Measurements from ENCODE around the gene HACD3. TPM values are rescaled to one million over a fixed set of nuclear protein-coding genes. Genes with fewer than 3 reads are reported as not detected.
A peak's percentile ranks its signal among the peaks of the same experiment; 100 is the strongest.
"Not testable (repeated sequence)": the region's sequence is repeated elsewhere in the genome, so short reads cannot be mapped to it uniquely, and the experiment has no call there.

The HACD3 gene
- total RNA-seq, 8 experiments from 2014 or later, result 66.5 to 160 (median 82.2) TPM

DNA sequence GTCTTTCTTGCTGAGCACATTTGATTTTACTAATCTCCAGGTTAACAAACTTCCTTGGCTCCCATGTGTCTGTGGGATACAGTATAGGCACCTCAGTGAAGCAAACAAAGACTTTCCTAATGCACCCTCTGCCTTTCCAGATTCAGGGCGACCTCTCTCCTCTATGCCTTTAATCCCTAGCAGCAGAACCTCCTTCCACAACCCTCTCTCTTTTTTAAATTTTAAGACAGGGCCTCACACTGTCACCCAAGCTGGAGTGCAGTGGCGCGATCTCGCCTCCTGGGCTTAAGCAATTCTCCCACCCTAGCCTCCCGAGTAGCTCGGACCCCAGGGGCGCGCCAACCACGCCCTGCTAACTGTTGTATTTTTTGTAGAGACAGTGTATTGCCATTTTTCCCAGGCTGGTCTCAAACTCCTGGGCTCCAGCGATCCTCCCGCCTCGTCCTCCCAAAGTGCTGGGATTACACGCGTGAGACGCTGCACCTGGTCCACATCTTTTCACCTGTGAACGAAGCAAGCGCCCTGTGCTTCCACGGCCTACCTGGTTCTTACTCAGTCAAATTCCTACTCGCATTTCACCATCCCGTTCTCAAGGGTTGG lies 1.7 kb upstream of the HACD3 start:
- WGBS, 10 experiments, result 87 to 100% (median 94%) methylated on average over 1 to 20 of the region's 20 CpGs; no CpG with 5 or more reads in 1 of the 10 experiments
- Histone ChIP-seq H3K4me1 (replicated peaks in 1 of 2) (peaks cover 25% of the 10 kb centered on the region in 2 donors), H3K27ac (no peak overlapping the region), H3K4me3 (no peak overlapping the region)
- ATAC-seq (replicated peaks in 6 of 8), result no peak
- in situ Hi-C loops (cut with MboI; ENCODE audit: low pct_unique_long_range_greater_than_20kb in 2 of 9, low sequenced_read_pairs in 9 of 9, unreplicated experiment in 9 of 9), result no loop called here

DNA sequence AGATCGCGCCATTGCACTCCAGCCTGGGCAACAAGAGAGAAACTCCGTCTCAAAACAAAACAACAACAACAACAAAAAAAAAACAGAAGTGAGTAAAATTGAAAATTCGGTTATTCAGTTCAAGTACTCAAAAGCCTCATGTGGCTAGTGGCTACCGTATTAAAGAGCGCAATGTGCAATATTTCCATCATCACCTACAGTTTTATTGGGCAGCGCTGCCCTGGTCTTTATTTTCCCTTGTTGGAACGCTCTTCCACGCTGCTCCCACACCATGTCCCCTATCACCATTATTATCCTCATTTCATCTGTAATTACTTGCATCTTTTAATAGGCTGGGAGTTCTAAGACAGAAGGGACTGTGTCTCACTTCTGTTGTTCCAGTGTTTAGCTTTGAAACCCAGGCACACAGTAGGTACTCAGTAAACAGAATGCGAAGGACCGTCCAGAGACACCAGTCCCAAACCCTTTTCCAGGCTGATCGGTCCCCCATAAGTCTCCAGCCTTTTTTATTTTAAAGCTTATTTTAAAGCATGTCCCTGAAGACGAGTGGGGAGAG lies 423 bp upstream of the HACD3 start:
- 3 to 84% (median 46%) methylated on average over 1 to 8 of the region's 13 CpGs; no CpG with 5 or more reads in 1 of the 10 experiments for WGBS, 10 experiments
- Histone ChIP-seq H3K4me1 (replicated peaks in 1 of 2) (peaks cover 32 to 36% of the 10 kb centered on the region in 2 donors), H3K27ac (peak overlapping the region; percentile 89), H3K4me3 (peak overlapping the region; percentile 53 to 92 (median 70))
- in situ Hi-C loops (cut with MboI; ENCODE audit: low pct_unique_long_range_greater_than_20kb in 2 of 9, low sequenced_read_pairs in 9 of 9, unreplicated experiment in 9 of 9), result no loop called here
- peak in 2 of 8 experiments; percentile 0 to 4 for ATAC-seq (replicated peaks in 6 of 8)

DNA sequence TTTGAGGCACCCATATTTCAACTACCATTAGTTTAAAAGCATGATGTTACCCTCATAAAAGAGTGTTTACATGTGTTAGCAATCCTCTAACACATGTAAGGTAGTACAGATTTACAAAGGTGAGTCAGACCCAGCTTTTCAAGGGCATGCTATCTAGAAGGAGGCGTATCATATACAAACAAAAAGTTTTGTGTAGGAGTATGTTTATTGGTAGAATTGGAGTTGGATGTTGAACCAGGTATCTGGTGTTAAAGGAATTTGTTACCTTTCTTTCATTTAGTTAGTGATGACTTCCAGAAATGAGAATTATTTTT lies 2.4 kb downstream of the HACD3 start:
- peak in 2 of 8 experiments; percentile 2 to 7 for ATAC-seq (replicated peaks in 6 of 8)
- 33 to 100% (median 87%) methylated on average over 1 of the region's 1 CpG; no CpG with 5 or more reads in 2 of the 10 experiments for WGBS, 10 experiments
- no peak overlapping the region for H3K4me3 ChIP-seq
- H3K27ac ChIP-seq, result no peak overlapping the region
- in situ Hi-C loops (cut with MboI; ENCODE audit: low pct_unique_long_range_greater_than_20kb in 2 of 9, low sequenced_read_pairs in 9 of 9, unreplicated experiment in 9 of 9), result no loop called here
- peaks cover 32 to 42% of the 10 kb centered on the region in 2 donors for H3K4me1 ChIP-seq (replicated peaks in 1 of 2)

DNA sequence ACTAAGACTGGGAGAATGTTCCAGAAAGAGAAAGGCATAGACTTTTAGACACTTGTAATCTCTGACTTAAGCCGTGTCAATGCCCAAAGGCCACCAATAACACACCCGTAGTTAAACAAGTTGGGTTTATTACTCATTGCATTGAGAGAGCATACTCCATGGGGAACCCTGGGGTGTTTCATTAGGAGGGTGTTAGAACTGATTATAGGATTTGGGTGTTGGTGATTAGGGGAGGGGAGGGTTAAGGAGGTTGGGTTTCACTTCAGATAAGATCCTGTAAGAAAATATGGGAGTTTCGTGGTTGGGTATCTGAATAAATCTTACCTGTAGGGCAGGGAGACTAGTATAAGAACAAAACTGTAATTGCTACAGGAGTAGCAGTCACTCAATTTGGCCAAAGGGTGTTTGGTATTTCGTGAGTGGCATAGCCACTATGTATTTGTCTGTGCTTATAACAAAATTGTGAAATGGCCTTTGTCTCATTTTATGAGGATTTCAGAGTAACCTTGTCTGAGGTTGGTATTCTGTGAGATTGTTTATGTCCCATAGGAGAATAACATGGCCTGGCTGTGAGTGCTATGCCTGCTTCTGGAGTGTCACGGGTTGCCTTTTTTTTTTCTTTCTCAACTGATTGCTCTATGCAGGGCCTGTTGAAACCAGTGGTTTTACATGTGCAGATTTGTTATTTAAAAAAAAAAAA lies 2.9 kb downstream of the HACD3 start:
- no peak overlapping the region for H3K4me3 ChIP-seq
- 40 to 96% (median 72%) methylated on average over 1 to 5 of the region's 5 CpGs; no CpG with 5 or more reads in 1 of the 10 experiments for WGBS, 10 experiments
- peak overlapping the region in 1 of 2 donors; percentile 7 for H3K27ac ChIP-seq
- in situ Hi-C loops (cut with MboI; ENCODE audit: low pct_unique_long_range_greater_than_20kb in 2 of 9, low sequenced_read_pairs in 9 of 9, unreplicated experiment in 9 of 9), result no loop called here
- H3K4me1 ChIP-seq (replicated peaks in 1 of 2), result peaks cover 32 to 42% of the 10 kb centered on the region in 2 donors
- ATAC-seq (replicated peaks in 6 of 8), result peak in 5 of 8 experiments; percentile 11 to 50 (median 21)

DNA sequence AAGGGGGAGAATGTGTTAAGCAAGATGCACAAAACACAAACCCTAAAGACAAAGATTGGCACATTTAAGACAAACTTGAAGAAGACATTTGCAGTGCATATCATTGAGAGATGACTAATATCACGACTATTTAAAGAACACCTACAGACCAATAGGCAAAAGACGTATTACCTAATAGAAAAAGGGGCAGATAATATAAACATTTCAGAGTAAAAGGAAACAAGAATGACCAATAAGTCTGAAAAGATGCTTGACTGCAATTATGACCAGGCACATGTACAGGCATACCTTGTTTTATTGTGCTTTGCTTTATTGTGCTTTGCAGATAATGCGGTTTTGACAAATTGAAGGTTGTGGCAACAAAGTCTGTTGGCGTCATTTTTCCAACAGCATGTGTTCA lies 4.9 kb downstream of the HACD3 start:
- no peak for ATAC-seq (replicated peaks in 6 of 8)
- 83 to 100% (median 97%) methylated on average over 1 to 4 of the region's 4 CpGs for WGBS, 10 experiments

GRCh38 chr15:65540314-65540713 lies 10.1 kb downstream of the HACD3 start:
- H3K4me1 ChIP-seq (replicated peaks in 1 of 2), result peaks cover 0 to 1% of the 10 kb centered on the region in 2 donors
- 57 to 100% (median 100%) methylated on average over 1 of the region's 1 CpG; no CpG with 5 or more reads in 5 of the 10 experiments for WGBS, 10 experiments
- H3K27ac ChIP-seq, result no peak overlapping the region
- no peak for ATAC-seq (replicated peaks in 6 of 8)
- H3K4me3 ChIP-seq, result no peak overlapping the region
- in situ Hi-C loops (cut with MboI; ENCODE audit: low pct_unique_long_range_greater_than_20kb in 2 of 9, low sequenced_read_pairs in 9 of 9, unreplicated experiment in 9 of 9), result no loop called here

More for the DNA sequence above, 4.9 kb downstream of the HACD3 start:
- H3K4me3 ChIP-seq, result no peak overlapping the region
- no peak overlapping the region for H3K27ac ChIP-seq
- in situ Hi-C loops (cut with MboI; ENCODE audit: low pct_unique_long_range_greater_than_20kb in 2 of 9, low sequenced_read_pairs in 9 of 9, unreplicated experiment in 9 of 9), result no loop called here
- H3K4me1 ChIP-seq (replicated peaks in 1 of 2), result peaks cover 28 to 38% of the 10 kb centered on the region in 2 donors

GRCh38 chr15:65541231-65541820 lies 11.1 kb downstream of the HACD3 start:
- Histone ChIP-seq H3K27ac (no peak overlapping the region), H3K4me1 (replicated peaks in 1 of 2) (no peaks in the 10 kb centered on the region), H3K4me3 (no peak overlapping the region)
- WGBS, 10 experiments, result 93 to 100% (median 100%) methylated on average over 2 to 3 of the region's 3 CpGs; no CpG with 5 or more reads in 3 of the 10 experiments
- ATAC-seq (replicated peaks in 6 of 8), result no peak
- in situ Hi-C loops (cut with MboI; ENCODE audit: low pct_unique_long_range_greater_than_20kb in 2 of 9, low sequenced_read_pairs in 9 of 9, unreplicated experiment in 9 of 9), result no loop called here

DNA sequence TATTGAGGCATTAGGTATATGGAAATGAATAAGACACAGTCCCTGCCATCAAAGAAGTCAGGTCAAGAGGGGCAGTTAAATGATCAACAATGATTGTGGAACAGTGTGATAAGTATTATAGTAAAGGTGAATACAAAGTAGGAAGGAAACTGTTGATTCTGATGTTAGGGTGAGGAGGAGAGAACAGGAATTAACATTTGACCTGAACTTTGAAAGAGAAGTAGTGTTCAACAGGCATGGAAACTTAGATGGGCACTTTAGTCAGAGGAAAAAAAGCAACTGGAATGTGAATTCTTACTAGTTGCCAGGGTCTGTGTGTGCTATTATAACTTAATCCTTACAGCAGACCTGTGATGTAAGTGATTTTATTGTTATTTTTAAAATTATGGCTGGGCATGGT lies 17.6 kb downstream of the HACD3 start:
- in situ Hi-C loops (cut with MboI; ENCODE audit: low pct_unique_long_range_greater_than_20kb in 2 of 9, low sequenced_read_pairs in 9 of 9, unreplicated experiment in 9 of 9), result no loop called here
- no peak overlapping the region for H3K4me3 ChIP-seq
- H3K27ac ChIP-seq, result no peak overlapping the region
- no peaks in the 10 kb centered on the region for H3K4me1 ChIP-seq (replicated peaks in 1 of 2)
- ATAC-seq (replicated peaks in 6 of 8), result no peak

- ATAC-seq (replicated peaks in 6 of 8); H3K4me1 ChIP-seq (replicated peaks in 1 of 2); in situ Hi-C loops (cut with MboI; ENCODE audit: low pct_unique_long_range_greater_than_20kb in 2 of 9, low sequenced_read_pairs in 9 of 9, unreplicated experiment in 9 of 9); H3K27ac ChIP-seq; H3K4me3 ChIP-seq: not testable (repeated sequence)
- WGBS, 10 experiments, result 86 to 100% (median 95%) methylated on average over 1 to 9 of the region's 9 CpGs
Measured at GRCh38 chr15:65549288-65549687, 19.0 kb downstream of the HACD3 start.

DNA sequence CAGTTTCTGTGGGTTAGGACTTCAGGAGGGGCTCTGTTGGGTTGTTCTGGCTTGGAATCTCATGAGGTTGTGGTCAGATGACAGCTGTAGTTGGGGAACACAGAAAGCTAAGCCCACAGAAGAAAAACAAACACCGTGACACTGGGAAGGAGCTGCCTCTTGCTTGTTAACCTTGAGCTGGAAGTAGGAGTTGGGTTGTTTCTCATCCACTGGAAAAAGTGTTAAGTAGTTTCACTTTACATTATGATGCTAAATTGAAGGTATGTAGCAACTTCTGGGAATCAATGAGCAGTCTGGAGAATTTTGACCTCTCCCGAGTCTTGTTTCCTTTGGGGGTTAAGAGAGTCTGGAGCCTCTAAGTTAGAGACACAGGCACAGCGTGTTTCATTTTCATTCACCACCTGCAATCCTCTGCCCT lies 20.4 kb downstream of the HACD3 start:
- ATAC-seq (replicated peaks in 6 of 8), result peak in 4 of 8 experiments; percentile 29 to 92 (median 59)
- no peak overlapping the region for H3K27ac ChIP-seq
- 67 to 100% (median 90%) methylated on average over 2 to 3 of the region's 3 CpGs; no CpG with 5 or more reads in 3 of the 10 experiments for WGBS, 10 experiments
- H3K4me1 ChIP-seq (replicated peaks in 1 of 2), result no peaks in the 10 kb centered on the region
- H3K4me3 ChIP-seq, result no peak overlapping the region
- in situ Hi-C loops (cut with MboI; ENCODE audit: low pct_unique_long_range_greater_than_20kb in 2 of 9, low sequenced_read_pairs in 9 of 9, unreplicated experiment in 9 of 9), result no loop called here

- in situ Hi-C loops (cut with MboI; ENCODE audit: low pct_unique_long_range_greater_than_20kb in 2 of 9, low sequenced_read_pairs in 9 of 9, unreplicated experiment in 9 of 9), result no loop called here
- Histone ChIP-seq H3K27ac (no peak overlapping the region), H3K4me3 (no peak overlapping the region), H3K4me1 (replicated peaks in 1 of 2) (no peaks in the 10 kb centered on the region)
- 57 to 100% (median 84%) methylated on average over 1 to 2 of the region's 2 CpGs; no CpG with 5 or more reads in 3 of the 10 experiments for WGBS, 10 experiments
- peak in 1 of 8 experiments; percentile 13 for ATAC-seq (replicated peaks in 6 of 8)
Measured at GRCh38 chr15:65551183-65551582, 20.9 kb downstream of the HACD3 start.

- H3K4me1 ChIP-seq (replicated peaks in 1 of 2); in situ Hi-C loops (cut with MboI; ENCODE audit: low pct_unique_long_range_greater_than_20kb in 2 of 9, low sequenced_read_pairs in 9 of 9, unreplicated experiment in 9 of 9); H3K27ac ChIP-seq; ATAC-seq (replicated peaks in 6 of 8); H3K4me3 ChIP-seq: not testable (repeated sequence)
- 100% methylated on average over 1 to 3 of the region's 6 CpGs; no CpG with 5 or more reads in 7 of the 10 experiments for WGBS, 10 experiments
Measured at GRCh38 chr15:65552851-65553250, 22.6 kb downstream of the HACD3 start.

- no peak overlapping the region for H3K4me3 ChIP-seq
- WGBS, 10 experiments, result 87 to 100% (median 95%) methylated on average over 1 to 3 of the region's 3 CpGs; no CpG with 5 or more reads in 2 of the 10 experiments
- in situ Hi-C loops (cut with MboI; ENCODE audit: low pct_unique_long_range_greater_than_20kb in 2 of 9, low sequenced_read_pairs in 9 of 9, unreplicated experiment in 9 of 9), result no loop called here
- H3K27ac ChIP-seq, result no peak overlapping the region
- no peaks in the 10 kb centered on the region for H3K4me1 ChIP-seq (replicated peaks in 1 of 2)
- ATAC-seq (replicated peaks in 6 of 8), result no peak
Measured at GRCh38 chr15:65553691-65554090, 23.4 kb downstream of the HACD3 start.

Data from motor neuron (in vitro differentiated cells).